GM21526 (cell line): ENCODE results near the gene PEBP1.

Source experiments
- ATAC-seq: cut with Tn5 transposase; IDR thresholded peaks from one replicate; pipeline ENCODE4 v1.9.1; 2021; ENCODE audit warnings: moderate library complexity; ENCODE audit not compliant: unreplicated experiment, low FRiP score

PEBP1 gene

GRCh38 chr12:118135788-118136558, at the start of gene PEBP1:
Gene PEBP1, plus strand, starts transcription at chr12:118136124. Its CDS starts 86 bp downstream, at chr12:118136210.
- peak; percentile 95 for ATAC-seq

GRCh38 chr12:118089782-118090181, 46.1 kb upstream of the PEBP1 start:
- ATAC-seq = no peak

GRCh38 chr12:118094039-118094438, 41.9 kb upstream of the PEBP1 start:
- no peak for ATAC-seq

- no peak for ATAC-seq
These were observed 37.5 kb upstream of the PEBP1 start for GRCh38 chr12:118098401-118098800.

GRCh38 chr12:118098911-118099671, 36.8 kb upstream of the PEBP1 start:
- ATAC-seq = no peak

- no peak for ATAC-seq
These were observed 34.9 kb upstream of the PEBP1 start for GRCh38 chr12:118101051-118101450.

GRCh38 chr12:118102070-118102469, 33.9 kb upstream of the PEBP1 start:
- no peak for ATAC-seq

GRCh38 chr12:118102609-118103008, 33.3 kb upstream of the PEBP1 start:
- no peak for ATAC-seq

GRCh38 chr12:118103201-118103600, 32.7 kb upstream of the PEBP1 start:
- ATAC-seq = peak; percentile 20

GRCh38 chr12:118103601-118104382, 32.1 kb upstream of the PEBP1 start, which contains the start of gene VSIG10:
Gene VSIG10, minus strand, starts transcription at chr12:118104011. Its CDS starts 340 bp downstream, at chr12:118103671.
- peak; percentile 53 for ATAC-seq

- ATAC-seq = no peak
These were observed 28.9 kb upstream of the PEBP1 start for GRCh38 chr12:118107011-118107410.

- no peak for ATAC-seq
These were observed 28.2 kb upstream of the PEBP1 start for GRCh38 chr12:118107694-118108093.

- ATAC-seq = no peak
These were observed 26.8 kb upstream of the PEBP1 start for GRCh38 chr12:118109088-118109487.

- no peak for ATAC-seq
These were observed 16.5 kb upstream of the PEBP1 start for GRCh38 chr12:118119449-118119879.

- ATAC-seq = no peak
These were observed 15.2 kb upstream of the PEBP1 start for GRCh38 chr12:118120579-118121363.

- ATAC-seq = no peak
These were observed 13.7 kb upstream of the PEBP1 start for GRCh38 chr12:118122264-118122663.

- ATAC-seq = no peak
These were observed 11.5 kb upstream of the PEBP1 start for GRCh38 chr12:118124333-118124874.

- ATAC-seq = no peak
These were observed 10.2 kb upstream of the PEBP1 start for GRCh38 chr12:118125743-118126118.

GRCh38 chr12:118126119-118126757, 9.7 kb upstream of the PEBP1 start:
- no peak for ATAC-seq
